Thoracic aorta (tissue), 2 donors: ENCODE results near the gene BMP7. TPM values are rescaled to one million over a fixed set of nuclear protein-coding genes. Genes with fewer than 3 reads are reported as not detected.

Experiments
- ATAC-seq: fragments of 150-250 bp; one replicate; pipeline ENCODE4 v1.8.0; 2017; ENCODE audit warnings: low read depth; ENCODE audit not compliant: insufficient number of reproducible peaks, low FRiP score
- DNase-seq: peaks from one replicate; pipeline ENCODE4 v3.0.0-alpha.2; 2020; ENCODE audit warnings: low spot score
- H3K27ac ChIP-seq, 2 donors: fragments of 200-600 bp; sonication (generic); 1 replicate in 1 of 2; 2 replicates in 1 of 2; pipeline ENCODE4 v1.5.1; 2016; ENCODE audit warnings: mild to moderate bottlenecking in 2 of 2, moderate library complexity in 2 of 2
- H3K27me3 ChIP-seq: fragments of 200-600 bp; sonication (generic); replicated peaks from 2 replicates; pipeline ENCODE4 v1.6.0; 2016; ENCODE audit warnings: mild to moderate bottlenecking; ENCODE audit not compliant: insufficient read depth
- H3K36me3 ChIP-seq: fragments of 200-600 bp; sonication (generic); one replicate; pipeline ENCODE4 v1.5.1; 2016
- H3K4me1 ChIP-seq, 2 donors: fragments of 200-600 bp; sonication (generic); 1 replicate in 1 of 2; 2 replicates in 1 of 2; pipeline versions ENCODE4 v1.5.1 to v1.6.0; 2016; ENCODE audit warnings: low read depth in 2 of 2, mild to moderate bottlenecking in 1 of 2; ENCODE audit not compliant: control insufficient read depth in 1 of 2
- H3K4me3 ChIP-seq: fragments of 200-600 bp; sonication (generic); 2 replicates; pipeline ENCODE4 v1.5.1; 2016; ENCODE audit warnings: mild to moderate bottlenecking
- H3K9me3 ChIP-seq: fragments of 200-600 bp; sonication (generic); 2 replicates; pipeline ENCODE4 v1.5.1; 2016
- CTCF ChIP-seq: fragments of 200-600 bp; sonication (generic); IDR thresholded peaks from one replicate; pipeline ENCODE4 v1.5.1; 2019; ENCODE audit warnings: antibody characterized with exemption
- total RNA-seq, 2 donors: library from RNA; depleted of rRNA; stranded (reverse); fragments of >200 nt; gene quantifications; one replicate each; pipeline versions ENCODE4 v1.1.0 to v1.2.3, GENCODE V29; 2016

Gene BMP7
- total RNA-seq, 2 donors from 2014 or later: 1.5 TPM; not detected in 1

DNA sequence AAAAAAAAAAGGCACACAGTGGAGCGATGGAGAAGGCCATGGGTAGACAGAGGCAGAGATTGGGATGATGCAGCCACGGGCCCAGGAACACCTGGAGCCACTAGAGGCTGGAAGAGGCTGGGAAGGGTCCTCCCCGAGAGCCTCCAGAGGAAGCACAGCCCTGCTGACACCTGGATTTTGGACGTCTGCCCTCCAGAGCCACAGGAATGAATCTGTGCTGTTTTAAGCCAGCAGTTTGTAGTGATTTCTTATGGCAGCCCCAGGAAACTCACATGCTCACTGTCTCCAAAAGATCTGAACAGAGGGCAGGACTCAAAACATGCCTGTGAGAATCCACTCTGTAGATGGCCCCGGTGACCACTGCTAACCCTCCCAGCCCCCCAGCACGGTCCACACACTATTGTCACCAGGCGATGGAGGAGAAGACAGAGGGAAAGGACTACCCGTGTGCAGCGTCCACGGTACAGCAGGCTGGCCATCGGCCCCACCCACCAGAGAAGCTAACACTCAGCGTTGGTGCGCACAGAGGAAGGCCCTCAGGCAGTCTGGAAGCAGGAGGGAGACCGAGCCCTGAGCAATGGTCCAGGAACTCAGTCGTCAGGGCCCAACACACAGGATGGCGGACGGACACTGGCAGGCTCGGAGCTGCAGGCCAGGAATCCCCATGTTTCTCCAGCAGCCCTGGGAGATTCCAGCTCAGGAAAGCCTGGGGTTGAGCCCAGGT is 99.7 kb downstream of the BMP7 start:
- ATAC-seq: no peak
- no peak for TF ChIP-seq CTCF
- no peak for DNase-seq
- H3K4me3 ChIP-seq: no peak overlapping the region
- no peaks in the 10 kb centered on the region for H3K27me3 ChIP-seq
- no peaks in the 10 kb centered on the region for H3K4me1 ChIP-seq
- H3K9me3 ChIP-seq: no peaks in the 10 kb centered on the region
- no peak overlapping the region for H3K27ac ChIP-seq
- H3K36me3 ChIP-seq: no peaks in the 10 kb centered on the region

DNA sequence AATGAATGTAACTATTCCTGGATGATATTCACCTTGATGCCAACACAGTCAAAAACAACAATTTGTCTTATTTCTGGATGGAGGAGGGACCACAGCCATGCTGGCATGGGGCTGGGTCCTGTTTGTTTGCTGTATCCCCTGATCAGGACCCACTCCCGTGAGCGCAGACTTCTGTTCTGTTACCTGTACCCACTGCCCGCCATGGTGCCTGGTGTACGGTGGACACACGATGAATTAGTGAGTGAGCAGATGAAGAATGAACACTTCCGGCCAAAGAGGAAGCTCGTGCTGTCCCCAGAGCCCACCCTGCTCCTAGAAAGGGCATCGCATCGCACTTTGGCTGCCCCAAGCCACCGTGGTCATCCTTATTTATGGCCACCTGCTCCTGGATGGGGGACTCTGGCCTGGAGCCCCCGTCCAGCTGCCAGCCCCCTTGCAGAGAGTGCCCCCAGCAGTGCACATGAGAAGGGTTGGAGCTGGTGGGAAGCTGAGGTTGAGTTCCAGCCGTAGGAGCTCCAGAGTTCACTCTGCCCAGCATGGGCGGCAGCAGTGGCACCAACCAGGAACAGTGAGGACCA is 100.9 kb downstream of the BMP7 start:
- no peak for TF ChIP-seq CTCF
- Histone ChIP-seq H3K4me3 (no peak overlapping the region), H3K4me1 (no peaks in the 10 kb centered on the region), H3K36me3 (no peaks in the 10 kb centered on the region), H3K9me3 (no peaks in the 10 kb centered on the region), H3K27me3 (no peaks in the 10 kb centered on the region), H3K27ac (no peak overlapping the region)
- ATAC-seq (no peak), DNase-seq (no peak)

GRCh38 chr20:57164872-57165271 is 101.6 kb downstream of the BMP7 start:
- no peak for ATAC-seq
- no peaks in the 10 kb centered on the region for H3K9me3 ChIP-seq
- no peaks in the 10 kb centered on the region for H3K4me1 ChIP-seq
- no peak overlapping the region for H3K27ac ChIP-seq
- H3K36me3 ChIP-seq: no peaks in the 10 kb centered on the region
- DNase-seq: no peak
- H3K4me3 ChIP-seq: no peak overlapping the region
- no peaks in the 10 kb centered on the region for H3K27me3 ChIP-seq
- no peak for TF ChIP-seq CTCF

DNA sequence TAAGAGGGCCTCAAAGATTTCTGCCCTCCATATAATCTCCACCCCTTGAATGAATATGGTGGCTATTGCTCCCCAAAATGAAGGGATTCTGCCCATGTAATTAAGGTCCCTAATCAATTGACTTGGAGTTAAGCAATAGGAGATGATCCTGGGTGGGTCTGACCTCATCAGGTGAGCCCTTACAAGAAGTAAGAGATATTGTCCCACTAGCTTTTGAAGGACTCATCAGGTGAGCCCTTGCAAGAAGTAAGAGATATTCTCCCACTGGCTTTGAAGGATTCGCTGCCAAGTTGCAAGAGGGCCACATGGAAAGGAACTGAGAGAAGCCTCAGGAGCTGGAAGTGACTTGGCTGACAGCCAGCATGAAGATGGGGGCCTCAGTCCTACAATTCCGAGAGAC is 103.4 kb downstream of the BMP7 start:
- DNase-seq: no peak

GRCh38 chr20:57162362-57162652 is 104.1 kb downstream of the BMP7 start:
- no peaks in the 10 kb centered on the region for H3K27me3 ChIP-seq
- H3K4me3 ChIP-seq: no peak overlapping the region
- no peak overlapping the region for H3K27ac ChIP-seq
- no peak for TF ChIP-seq CTCF
- no peaks in the 10 kb centered on the region for H3K4me1 ChIP-seq
- ATAC-seq: no peak
- DNase-seq: no peak
- no peaks in the 10 kb centered on the region for H3K9me3 ChIP-seq
- H3K36me3 ChIP-seq: no peaks in the 10 kb centered on the region

More for the DNA sequence above, 103.4 kb downstream of the BMP7 start:
- no peaks in the 10 kb centered on the region for H3K4me1 ChIP-seq
- no peaks in the 10 kb centered on the region for H3K27me3 ChIP-seq
- no peak overlapping the region for H3K27ac ChIP-seq
- no peak for ATAC-seq
- no peak overlapping the region for H3K4me3 ChIP-seq
- H3K9me3 ChIP-seq: no peaks in the 10 kb centered on the region
- TF ChIP-seq CTCF: no peak
- H3K36me3 ChIP-seq: no peaks in the 10 kb centered on the region
